Fibroblast of lung (primary cell): Measurements from ENCODE around the gene SUGP2. TPM values are rescaled to one million over a fixed set of nuclear protein-coding genes. Genes with fewer than 3 reads are reported as not detected.
A peak's percentile ranks its signal among the peaks of the same experiment; 100 is the strongest.

Experiments used
- DNase-seq, 2 donors: peaks; one replicate each; pipeline versions ENCODE4 v3.0.0 to v3.0.0-alpha.2; 2010; ENCODE audit warnings: low read depth in 2 of 2
- H2AFZ ChIP-seq: 2 replicates; pipeline ENCODE4 v1.5.1; 2012; ENCODE audit warnings: low read length, control low read depth, inconsistent platforms
- H3K27ac ChIP-seq: 2 replicates; pipeline ENCODE4 v1.5.1; 2011; ENCODE audit warnings: low read length, control low read depth; ENCODE audit not compliant: insufficient read depth
- H3K27me3 ChIP-seq: 2 replicates; pipeline ENCODE4 v1.5.1; 2011; ENCODE audit warnings: mild to moderate bottlenecking, low read length; ENCODE audit not compliant: control insufficient read depth, insufficient read depth
- H3K36me3 ChIP-seq: 2 replicates; pipeline ENCODE4 v1.5.1; 2011; ENCODE audit warnings: low read length; ENCODE audit not compliant: control insufficient read depth, insufficient read depth
- H3K4me1 ChIP-seq: 2 replicates; pipeline ENCODE4 v1.5.1; 2011; ENCODE audit warnings: low read length; ENCODE audit not compliant: control insufficient read depth, insufficient read depth; ENCODE audit errors: extremely low read depth
- H3K4me2 ChIP-seq: 2 replicates; pipeline ENCODE4 v1.5.1; 2011; ENCODE audit warnings: low read length, control low read depth; ENCODE audit not compliant: insufficient read depth; ENCODE audit errors: extremely low read depth
- H3K4me3 ChIP-seq, 4 experiments: fragments of 200-600 bp in 1 of 4; sonication (generic) in 1 of 4; replicated peaks in 1 of 4; 2 replicates each; pipeline ENCODE4 v1.5.1; 2011 to 2016; ENCODE audit warnings: low read length in 4 of 4, low read depth in 3 of 4, mild to moderate bottlenecking in 3 of 4, control low read depth in 2 of 4, inconsistent platforms in 1 of 4, mixed read lengths in 1 of 4; ENCODE audit not compliant: insufficient read depth in 1 of 4; ENCODE audit errors: control extremely low read depth in 1 of 4
- H3K79me2 ChIP-seq: 2 replicates; pipeline ENCODE4 v1.5.1; 2012; ENCODE audit warnings: mild to moderate bottlenecking, low read length, inconsistent platforms; ENCODE audit not compliant: control insufficient read depth, insufficient read depth
- H3K9ac ChIP-seq: 2 replicates; pipeline ENCODE4 v1.5.1; 2011; ENCODE audit warnings: mild to moderate bottlenecking, low read length, control low read depth; ENCODE audit not compliant: insufficient read depth
- H3K9me3 ChIP-seq: 2 replicates; pipeline ENCODE4 v1.5.1; 2012; ENCODE audit warnings: low read depth, low read length; ENCODE audit not compliant: control insufficient read depth, insufficient read depth
- H4K20me1 ChIP-seq: 2 replicates; pipeline ENCODE4 v1.5.1; 2011; ENCODE audit warnings: low read length; ENCODE audit not compliant: control insufficient read depth, insufficient read depth; ENCODE audit errors: extremely low read depth
- CTCF ChIP-seq, 2 donors: IDR thresholded peaks in 1 of 2; conservative IDR thresholded peaks in 1 of 2; 1 replicate in 1 of 2; 2 replicates in 1 of 2; pipeline ENCODE4 v1.5.1; 2011 to 2012; ENCODE audit warnings: low read length in 2 of 2, control low read depth in 1 of 2, inconsistent platforms in 1 of 2, low read depth in 1 of 2, mild to moderate bottlenecking in 1 of 2
- EZH2 ChIP-seq: IDR thresholded peaks from 2 replicates; pipeline ENCODE4 v1.5.1; 2012; ENCODE audit warnings: low read length, control low read depth, mild to moderate bottlenecking; ENCODE audit errors: missing control alignments
- polyA plus RNA-seq, 2 donors: library from polyadenylated mRNA; depleted of rRNA in 1 of 2; stranded (reverse) in 1 of 2; unstranded in 1 of 2; fragments of >200 nt; gene quantifications; 2 replicates each; pipeline ENCODE4 v1.2.1, GENCODE V29; 2011 to 2012; ENCODE audit warnings: missing spikeins in 1 of 2
- total RNA-seq: library from RNA; depleted of rRNA; stranded (reverse); fragments of >200 nt; gene quantifications from 2 replicates; pipeline ENCODE4 v1.2.1, GENCODE V29; 2014

Gene SUGP2
- total and polyA plus RNA-seq, 2 donors (not counting 1 experiment from before 2014, with no cell fraction given): 29.2 to 31.4 TPM

DNA sequence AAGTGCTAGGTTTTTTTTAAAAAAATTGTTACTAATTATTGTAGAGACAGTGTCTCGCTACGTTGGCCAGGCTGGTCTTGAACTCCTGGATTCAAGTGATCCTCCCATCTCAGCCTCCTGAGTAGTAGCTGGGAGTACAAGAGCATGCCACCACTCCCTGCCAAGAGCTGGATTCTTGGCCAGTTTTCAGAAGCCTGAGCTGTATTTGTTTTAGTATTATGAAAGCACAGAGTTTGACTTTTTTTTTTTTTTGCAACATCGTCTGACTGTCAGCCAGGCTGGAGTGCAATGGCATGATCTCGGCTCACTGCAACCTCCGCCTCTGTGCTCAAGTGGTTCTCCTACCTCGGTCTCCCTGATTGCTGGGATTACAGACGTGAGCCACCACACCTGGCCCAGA, 7.1 kb upstream of the SUGP2 start:
- Histone ChIP-seq H3K4me3 (no peak overlapping the region), H3K9ac (no peak overlapping the region), H3K4me1 (peaks cover 4% of the 10 kb centered on the region), H3K27me3 (no peaks in the 10 kb centered on the region), H2AFZ (no peak overlapping the region), H3K79me2 (peaks cover 30% of the 10 kb centered on the region), H4K20me1 (no peaks in the 10 kb centered on the region), H3K36me3 (peaks cover 12% of the 10 kb centered on the region), H3K27ac (peak overlapping the region; percentile 16), H3K9me3 (no peaks in the 10 kb centered on the region), H3K4me2 (peak overlapping the region; percentile 8)
- peak; percentile 65 to 97 for DNase-seq
- no peak for TF ChIP-seq EZH2

DNA sequence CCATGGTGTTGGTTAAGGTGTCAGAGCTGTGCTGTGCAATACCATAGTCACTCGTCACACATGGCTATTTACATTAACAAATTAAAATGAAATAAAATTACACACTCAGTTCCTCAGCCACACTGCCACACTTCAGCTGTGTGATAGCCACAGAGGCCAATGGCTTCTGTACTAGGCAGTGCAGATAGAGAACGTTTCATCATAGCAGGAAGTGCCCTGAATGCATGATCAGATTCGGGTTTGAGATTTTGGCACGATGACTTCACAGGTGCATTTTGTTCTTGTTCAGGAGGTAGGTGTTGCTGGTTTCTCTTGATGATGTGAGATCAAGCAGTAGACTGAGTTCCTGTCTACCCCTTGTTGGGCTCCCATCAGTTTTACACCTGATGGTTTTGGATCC, 6.6 kb upstream of the SUGP2 start:
- no peak overlapping the region for H3K4me3 ChIP-seq
- no peaks in the 10 kb centered on the region for H3K9me3 ChIP-seq
- no peak overlapping the region for H3K9ac ChIP-seq
- H3K36me3 ChIP-seq: peaks cover 12% of the 10 kb centered on the region
- H3K79me2 ChIP-seq: peaks cover 35% of the 10 kb centered on the region
- no peak overlapping the region for H3K4me2 ChIP-seq
- no peaks in the 10 kb centered on the region for H4K20me1 ChIP-seq
- H3K4me1 ChIP-seq: peaks cover 4% of the 10 kb centered on the region
- no peak overlapping the region for H2AFZ ChIP-seq
- no peak for TF ChIP-seq CTCF (conservative IDR thresholded peaks at IDR 0.05 in 1 of 2, IDR thresholded peaks at IDR 0.05 in 1 of 2; ENCODE audit: low read depth in 1 of 2, low read length in 2 of 2)
- no peak overlapping the region for H3K27ac ChIP-seq
- H3K27me3 ChIP-seq: no peaks in the 10 kb centered on the region
- no peak for DNase-seq

DNA sequence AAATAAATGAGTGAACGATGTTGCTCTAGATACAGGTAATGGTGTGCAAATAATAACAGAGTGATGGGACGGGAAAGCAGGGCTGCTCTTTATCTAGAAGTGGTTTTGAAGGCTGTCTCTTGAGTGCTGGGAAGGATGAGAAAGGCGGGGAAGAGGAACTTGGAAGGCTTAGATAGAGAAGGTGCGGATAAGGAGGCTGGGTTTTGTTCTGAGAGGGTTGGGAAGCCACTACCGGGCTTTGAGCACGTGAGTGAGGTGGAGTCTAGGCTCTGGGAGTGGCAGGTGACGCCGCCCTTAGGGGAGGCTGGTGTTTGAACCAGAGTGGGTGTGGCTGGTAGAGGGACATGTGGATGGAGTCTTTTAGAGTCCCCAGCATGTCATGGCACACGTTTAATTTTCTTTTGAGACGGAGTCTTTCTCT, 897 bp upstream of the SUGP2 start:
- peaks cover 2% of the 10 kb centered on the region for H3K36me3 ChIP-seq
- peaks cover 4% of the 10 kb centered on the region for H3K4me1 ChIP-seq
- peak overlapping the region; percentile 84 for H3K4me2 ChIP-seq
- H3K27ac ChIP-seq: peak overlapping the region; percentile 93
- no peaks in the 10 kb centered on the region for H3K9me3 ChIP-seq
- no peaks in the 10 kb centered on the region for H3K27me3 ChIP-seq
- H4K20me1 ChIP-seq: no peaks in the 10 kb centered on the region
- H3K9ac ChIP-seq: peak overlapping the region; percentile 98
- DNase-seq: peak; percentile 58 to 60
- TF ChIP-seq CTCF (conservative IDR thresholded peaks at IDR 0.05 in 1 of 2, IDR thresholded peaks at IDR 0.05 in 1 of 2; ENCODE audit: low read depth in 1 of 2, low read length in 2 of 2) (no peak), EZH2 (no peak)
- no peak overlapping the region for H2AFZ ChIP-seq
- peak overlapping the region; percentile 51 to 95 (median 84) for H3K4me3 ChIP-seq
- H3K79me2 ChIP-seq: peaks cover 56% of the 10 kb centered on the region

DNA sequence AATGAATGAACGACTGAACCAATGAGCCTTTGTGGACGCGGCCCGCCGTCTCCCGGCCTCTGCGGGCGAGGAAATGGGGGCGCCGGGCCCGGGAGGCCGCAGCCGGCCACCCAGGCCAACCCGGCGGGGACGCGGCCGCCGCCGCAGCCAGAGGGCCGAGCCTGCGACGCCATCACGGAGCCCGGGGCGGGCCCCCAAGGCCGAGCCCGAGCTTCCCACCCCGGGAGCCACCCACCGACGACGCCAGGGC, 216 bp downstream of the SUGP2 start:
- TF ChIP-seq CTCF (conservative IDR thresholded peaks at IDR 0.05 in 1 of 2, IDR thresholded peaks at IDR 0.05 in 1 of 2; ENCODE audit: low read depth in 1 of 2, low read length in 2 of 2) (no peak), EZH2 (no peak)
- peak overlapping the region; percentile 75 to 96 (median 94) for H3K4me3 ChIP-seq
- H4K20me1 ChIP-seq: no peaks in the 10 kb centered on the region
- no peak overlapping the region for H2AFZ ChIP-seq
- peak overlapping the region; percentile 58 for H3K4me2 ChIP-seq
- DNase-seq: no peak
- no peaks in the 10 kb centered on the region for H3K27me3 ChIP-seq
- peak overlapping the region; percentile 93 for H3K27ac ChIP-seq
- H3K36me3 ChIP-seq: peaks cover 5% of the 10 kb centered on the region
- H3K9ac ChIP-seq: peak overlapping the region; percentile 98
- peaks cover 4% of the 10 kb centered on the region for H3K4me1 ChIP-seq
- no peaks in the 10 kb centered on the region for H3K9me3 ChIP-seq
- peaks cover 61% of the 10 kb centered on the region for H3K79me2 ChIP-seq
